Ovary (tissue), 9 donors: ENCODE measurements around the gene PTPN1. TPM values are rescaled to one million over a fixed set of nuclear protein-coding genes. Genes with fewer than 3 reads are reported as not detected.

ENCODE experiments used
- DNase-seq, 5 donors: peaks; one replicate each; pipeline ENCODE4 v3.0.0-alpha.2; 2019 to 2020
- H3K27ac ChIP-seq, 2 donors: fragments of 200-600 bp; one replicate each; pipeline versions ENCODE4 v1.5.1 to v1.8.0; 2019 to 2022
- H3K27me3 ChIP-seq: fragments of 200-600 bp; one replicate; pipeline ENCODE4 v1.8.0; 2022
- H3K36me3 ChIP-seq: fragments of 200-600 bp; sonication (generic); one replicate; pipeline ENCODE4 v1.5.1; 2019
- H3K4me1 ChIP-seq: one replicate; pipeline ENCODE4 v1.8.1; 2013; ENCODE audit warnings: mild to moderate bottlenecking, moderate library complexity; ENCODE audit not compliant: insufficient read depth
- H3K4me3 ChIP-seq: fragments of 200-600 bp; sonication (generic); one replicate; pipeline ENCODE4 v1.5.1; 2017
- H3K9me3 ChIP-seq, 2 donors: fragments of 200-600 bp in 1 of 2; sonication (generic) in 1 of 2; one replicate each; pipeline versions ENCODE4 v1.5.1 to v1.8.1; 2013 to 2019; ENCODE audit warnings: mild to moderate bottlenecking in 1 of 2, moderate library complexity in 1 of 2
- CTCF ChIP-seq, 3 donors: fragments of 450-650 bp in 2 of 3; fragments of 200-600 bp in 1 of 3; IDR thresholded peaks; one replicate each; pipeline versions ENCODE4 v1.5.1 to v1.8.0; 2016 to 2022; ENCODE audit warnings: antibody characterized with exemption in 3 of 3, mild to moderate bottlenecking in 1 of 3
- EP300 ChIP-seq: sonication (generic); formaldehyde crosslinking; IDR thresholded peaks from one replicate; pipeline ENCODE4 v1.6.1; 2017; ENCODE audit warnings: antibody characterized with exemption
- POLR2A ChIP-seq: fragments of 450-650 bp; IDR thresholded peaks from one replicate; pipeline ENCODE4 v1.6.1; 2017; ENCODE audit warnings: antibody characterized with exemption, mild to moderate bottlenecking, moderate library complexity
- WGBS, 3 donors: extraction: QIAGEN DNeasy Blood & Tissue Kit in 1 of 3; methylation state at CpG; one replicate each; pipeline versions ENCODE4 v1.1.5 to v1.1.7; 2013 to 2017; 5-methylcytosine and 5-hydroxymethylcytosine counted together
- intact Hi-C, 4 donors: fragments of 100-400 bp; cut with DNase I; formaldehyde crosslinking; loops; one replicate each; pipeline versions ENCODE4 v1.11.0 to v1.15.1; 2022 to 2023
- polyA plus RNA-seq, 2 donors: library from polyadenylated mRNA; stranded (reverse); fragments of 200-250 nt in 1 of 2; fragments of 350-450 nt in 1 of 2; fragmentation: Illumina TruSeq in 1 of 2; extraction: RNeasy Lipid Tissue Mini Kit (QIAGEN cat#74804) in 1 of 2; gene quantifications; one replicate each; pipeline ENCODE4 v1.2.3, GENCODE V29; 2013 to 2014
- total RNA-seq, 7 donors: library from RNA; depleted of rRNA in 2 of 7; stranded (reverse); fragments of >200 nt in 2 of 7; fragmentation: NEBNext Ultra II Directional in 3 of 7; extraction: Animal tissue kit (Norgen Biotek cat#: 25700) in 3 of 7; gene quantifications; one replicate each; pipeline versions ENCODE4 v1.1.0 to v1.2.4, GENCODE V29; 2016 to 2023
- donor health status: DM: no; HTN: no; CAD: no; lungs with moderate emphysema.
- donor health status: DM: no; HTN: no; CAD: no.
- donor health status: Bipolar disorder and iron deficiency.
- donor health status: DM: yes; HTN: yes; CAD: no.
- donor health status: DM: no; HTN: no; CAD: no.
- donor health status: DM: yes; HTN: yes; CAD: no.

The PTPN1 gene
- total and polyA plus RNA-seq, 9 donors = 17.6 to 36.7 (median 26.6) TPM

- 69 to 81% (median 79%) methylated on average over 5 of the region's 5 CpGs for WGBS, 3 donors
- TF ChIP-seq EP300 = no peak
- TF ChIP-seq CTCF (IDR thresholded peaks at IDR 0.05) = no peak
- TF ChIP-seq POLR2A = no peak
- Histone ChIP-seq H3K36me3 (no peaks in the 10 kb centered on the region), H3K27me3 (no peaks in the 10 kb centered on the region), H3K4me3 (no peak overlapping the region), H3K4me1 (peaks cover 15% of the 10 kb centered on the region), H3K27ac (no peak overlapping the region), H3K9me3 (no peaks in the 10 kb centered on the region)
- intact Hi-C loops = loop anchor here in 1 of 4 donors (10.0 kb wide), 1 partner anchor 56 kb away; no protein-coding TSS in a partner anchor
- no peak for DNase-seq
Observed at GRCh38 chr20:50519036-50519762, 9.0 kb downstream of the PTPN1 start.

GRCh38 chr20:50520222-50520880 lies 10.2 kb downstream of the PTPN1 start:
- TF ChIP-seq CTCF (IDR thresholded peaks at IDR 0.05) = no peak
- TF ChIP-seq POLR2A = no peak
- TF ChIP-seq EP300 = no peak
- Histone ChIP-seq H3K27ac (no peak overlapping the region), H3K4me1 (peaks cover 13% of the 10 kb centered on the region), H3K36me3 (no peaks in the 10 kb centered on the region), H3K4me3 (no peak overlapping the region), H3K9me3 (no peaks in the 10 kb centered on the region), H3K27me3 (no peaks in the 10 kb centered on the region)
- DNase-seq = no peak
- WGBS, 3 donors = 91 to 92% (median 92%) methylated on average over 7 of the region's 7 CpGs
- intact Hi-C loops = no loop called here

GRCh38 chr20:50521221-50522052 lies 11.3 kb downstream of the PTPN1 start:
- Histone ChIP-seq H3K4me1 (peaks cover 16% of the 10 kb centered on the region), H3K27me3 (no peaks in the 10 kb centered on the region), H3K9me3 (no peaks in the 10 kb centered on the region), H3K36me3 (no peaks in the 10 kb centered on the region), H3K4me3 (no peak overlapping the region), H3K27ac (no peak overlapping the region)
- intact Hi-C loops = no loop called here
- 87 to 92% (median 87%) methylated on average over 7 of the region's 7 CpGs for WGBS, 3 donors
- TF ChIP-seq POLR2A (no peak), EP300 (no peak), CTCF (IDR thresholded peaks at IDR 0.05) (no peak)
- no peak for DNase-seq

- Histone ChIP-seq H3K4me1 (peaks cover 19% of the 10 kb centered on the region), H3K4me3 (no peak overlapping the region), H3K27me3 (no peaks in the 10 kb centered on the region), H3K36me3 (no peaks in the 10 kb centered on the region), H3K27ac (no peak overlapping the region), H3K9me3 (no peaks in the 10 kb centered on the region)
- TF ChIP-seq EP300 (no peak), POLR2A (no peak), CTCF (IDR thresholded peaks at IDR 0.05) (no peak)
- no peak for DNase-seq
- intact Hi-C loops = no loop called here
- 89 to 97% (median 95%) methylated on average over 3 of the region's 3 CpGs for WGBS, 3 donors
Observed at GRCh38 chr20:50522053-50522674, 12.0 kb downstream of the PTPN1 start.
